Naive B cell (primary cell): ENCODE data around the gene GPR171. TPM values are rescaled to one million over a fixed set of nuclear protein-coding genes. Genes with fewer than 3 reads are reported as not detected.
"Not testable (repeated sequence)": the region's sequence is repeated elsewhere in the genome, so short reads cannot be mapped to it uniquely, and the experiment has no call there.

Experiments
- ATAC-seq, 2 donors: fragments of 150-1000 bp; cut with Tn5 transposase; 2 replicates each; pipeline ENCODE4 v1.10.0; 2021; ENCODE audit warnings: low read depth in 2 of 2, mild to moderate bottlenecking in 2 of 2, moderate library complexity in 2 of 2
- DNase-seq: peaks from one replicate; pipeline ENCODE4 v3.0.0; 2022
- H3K27ac Mint-ChIP-seq, 6 donors: one replicate each; pipeline ENCODE4 v1.8.0; 2020 to 2022; ENCODE audit warnings: mild to moderate bottlenecking in 6 of 6, mixed read lengths in 6 of 6, moderate library complexity in 5 of 6, inconsistent platforms in 2 of 6
- H3K27me3 Mint-ChIP-seq, 3 donors: one replicate each; pipeline ENCODE4 v1.8.0; 2021 to 2022; ENCODE audit warnings: mixed read lengths in 3 of 3, mild to moderate bottlenecking in 1 of 3
- H3K36me3 Mint-ChIP-seq, 2 donors: one replicate each; pipeline ENCODE4 v1.8.0; 2020 to 2022; ENCODE audit warnings: mixed read lengths in 2 of 2, inconsistent platforms in 1 of 2, mild to moderate bottlenecking in 1 of 2
- H3K4me1 Mint-ChIP-seq, 3 donors: one replicate each; pipeline ENCODE4 v1.8.0; 2020 to 2022; ENCODE audit warnings: mixed read lengths in 3 of 3, inconsistent platforms in 1 of 3, mild to moderate bottlenecking in 1 of 3, moderate library complexity in 1 of 3
- H3K4me3 Mint-ChIP-seq, 8 donors: one replicate each; pipeline ENCODE4 v1.8.0; 2020 to 2022; ENCODE audit warnings: mild to moderate bottlenecking in 8 of 8, mixed read lengths in 8 of 8, moderate library complexity in 8 of 8, inconsistent platforms in 2 of 8
- H3K9me3 Mint-ChIP-seq, 7 donors: one replicate each; pipeline ENCODE4 v1.8.0; 2020 to 2022; ENCODE audit warnings: mixed read lengths in 7 of 7, mild to moderate bottlenecking in 5 of 7, inconsistent platforms in 2 of 7, moderate library complexity in 1 of 7
- polyA plus RNA-seq, 6 donors: library from polyadenylated mRNA; unstranded; fragments of 300-500 nt; fragmentation: Illumina TruSeq; gene quantifications; one replicate each; pipeline ENCODE4 v1.2.3, GENCODE V29; 2021; ENCODE audit warnings: low read depth in 6 of 6

GPR171 gene
- polyA plus RNA-seq, 6 donors from 2014 or later = 0.62 to 4.7 (median 1.7) TPM

DNA sequence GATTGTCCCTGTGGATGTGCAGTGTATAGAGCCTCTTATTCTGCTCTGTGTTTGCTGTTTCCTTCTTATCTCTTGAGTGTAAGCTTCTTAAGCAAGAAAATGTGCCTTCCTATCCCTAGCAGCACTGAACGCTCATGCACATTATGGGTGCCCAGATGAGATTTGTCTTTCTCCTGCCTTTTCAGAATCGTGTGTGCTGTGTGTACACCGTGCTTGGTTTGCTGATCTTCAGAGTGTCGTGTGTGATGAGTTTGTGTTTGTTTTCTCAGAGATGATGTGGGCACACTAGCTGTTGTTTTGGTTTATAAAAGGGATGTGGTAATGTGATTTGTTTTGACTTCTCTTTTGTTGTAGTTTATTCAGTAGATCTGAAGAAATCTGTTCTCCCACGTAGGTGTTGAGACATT, 19.7 kb downstream of the GPR171 start:
- Mint-ChIP-seq H3K27ac (no peak overlapping the region), H3K9me3 (no peaks in the 10 kb centered on the region), H3K27me3 (peaks cover 0 to 6% (median 0%) of the 10 kb centered on the region in 3 donors), H3K4me1 (no peaks in the 10 kb centered on the region), H3K36me3 (no peaks in the 10 kb centered on the region), H3K4me3 (no peak overlapping the region)
- ATAC-seq (no peak), DNase-seq (no peak)

DNA sequence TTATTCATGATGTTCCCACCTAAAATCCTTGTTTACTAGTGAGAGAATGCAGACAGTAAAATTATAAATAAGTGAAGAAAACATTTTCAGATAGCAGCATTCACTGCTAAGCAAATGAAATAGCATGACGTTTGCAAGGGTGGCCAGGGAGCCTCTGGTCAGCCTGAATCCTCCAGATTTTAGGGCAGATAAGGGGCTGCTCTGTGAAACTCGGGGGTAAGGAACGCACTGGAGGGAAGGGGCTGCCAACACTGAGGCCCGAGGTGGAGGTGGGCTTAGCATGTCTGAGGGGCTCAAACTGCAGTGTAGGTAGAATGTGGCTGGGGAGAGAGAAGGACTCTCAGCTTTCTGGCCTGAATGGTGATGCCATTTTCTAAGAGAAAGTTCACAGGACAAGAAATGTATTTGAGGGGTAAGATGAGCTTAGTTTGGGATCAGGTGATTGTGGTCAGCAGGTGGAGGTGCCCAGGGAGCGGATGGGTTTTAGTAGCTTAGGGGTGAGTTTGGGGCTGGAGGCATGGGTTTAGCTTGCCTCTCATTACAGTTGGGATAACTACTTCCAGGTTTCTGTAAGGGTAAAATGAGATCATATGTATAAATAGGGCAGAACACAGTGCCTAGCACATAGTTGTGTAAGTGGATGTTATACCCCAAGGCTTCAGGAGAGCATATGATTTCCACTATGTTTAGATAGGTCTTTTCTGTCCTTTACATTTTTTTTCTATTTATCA, 20.5 kb downstream of the GPR171 start:
- ATAC-seq (no peak), DNase-seq (no peak)
- Mint-ChIP-seq H3K4me3 (no peak overlapping the region), H3K36me3 (no peaks in the 10 kb centered on the region), H3K4me1 (no peaks in the 10 kb centered on the region), H3K9me3 (no peaks in the 10 kb centered on the region), H3K27me3 (peaks cover 0 to 6% (median 0%) of the 10 kb centered on the region in 3 donors), H3K27ac (peak overlapping the region in 2 of 6 donors; percentile 17 to 56)

GRCh38 chr3:151178208-151178845, 24.7 kb downstream of the GPR171 start:
- no peak overlapping the region for H3K4me3 Mint-ChIP-seq
- peaks cover 0 to 3% (median 0%) of the 10 kb centered on the region in 3 donors for H3K27me3 Mint-ChIP-seq
- no peaks in the 10 kb centered on the region for H3K4me1 Mint-ChIP-seq
- H3K27ac Mint-ChIP-seq = peak overlapping the region in 1 of 6 donors; percentile 87
- ATAC-seq = no peak
- no peaks in the 10 kb centered on the region for H3K9me3 Mint-ChIP-seq
- H3K36me3 Mint-ChIP-seq = no peaks in the 10 kb centered on the region
- DNase-seq = no peak

- Mint-ChIP-seq H3K4me3 (no peak overlapping the region), H3K36me3 (no peaks in the 10 kb centered on the region), H3K27ac (no peak overlapping the region), H3K27me3 (no peaks in the 10 kb centered on the region), H3K9me3 (no peaks in the 10 kb centered on the region), H3K4me1 (peaks cover 12 to 16% (median 16%) of the 10 kb centered on the region in 3 donors)
- ATAC-seq (no peak), DNase-seq (no peak)
Observed at GRCh38 chr3:151175952-151176351, 27.1 kb downstream of the GPR171 start.

DNA sequence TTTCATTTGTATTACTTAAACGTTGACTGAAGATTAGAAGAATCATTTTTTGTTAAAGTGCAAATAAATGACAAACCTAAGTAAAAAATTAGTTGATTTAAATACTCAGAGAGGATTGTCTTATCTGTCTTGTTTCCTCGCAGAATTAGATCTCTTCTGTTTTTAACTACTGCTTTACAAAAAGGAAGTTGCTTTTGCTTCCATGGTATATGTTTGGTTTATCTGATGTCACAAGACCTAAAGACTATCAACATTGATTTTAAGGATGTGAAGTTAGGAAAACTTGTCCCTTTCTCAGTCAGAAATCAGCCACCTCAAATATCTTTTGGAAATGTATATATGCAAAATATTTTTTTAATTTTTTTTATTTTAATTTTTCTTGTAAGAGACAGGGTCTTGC, 28.7 kb downstream of the GPR171 start:
- Mint-ChIP-seq H3K36me3 (no peaks in the 10 kb centered on the region), H3K4me3 (no peak overlapping the region), H3K27ac (no peak overlapping the region), H3K27me3 (no peaks in the 10 kb centered on the region), H3K9me3 (no peaks in the 10 kb centered on the region), H3K4me1 (peaks cover 23 to 31% (median 31%) of the 10 kb centered on the region in 3 donors)
- DNase-seq (no peak), ATAC-seq (no peak)

DNA sequence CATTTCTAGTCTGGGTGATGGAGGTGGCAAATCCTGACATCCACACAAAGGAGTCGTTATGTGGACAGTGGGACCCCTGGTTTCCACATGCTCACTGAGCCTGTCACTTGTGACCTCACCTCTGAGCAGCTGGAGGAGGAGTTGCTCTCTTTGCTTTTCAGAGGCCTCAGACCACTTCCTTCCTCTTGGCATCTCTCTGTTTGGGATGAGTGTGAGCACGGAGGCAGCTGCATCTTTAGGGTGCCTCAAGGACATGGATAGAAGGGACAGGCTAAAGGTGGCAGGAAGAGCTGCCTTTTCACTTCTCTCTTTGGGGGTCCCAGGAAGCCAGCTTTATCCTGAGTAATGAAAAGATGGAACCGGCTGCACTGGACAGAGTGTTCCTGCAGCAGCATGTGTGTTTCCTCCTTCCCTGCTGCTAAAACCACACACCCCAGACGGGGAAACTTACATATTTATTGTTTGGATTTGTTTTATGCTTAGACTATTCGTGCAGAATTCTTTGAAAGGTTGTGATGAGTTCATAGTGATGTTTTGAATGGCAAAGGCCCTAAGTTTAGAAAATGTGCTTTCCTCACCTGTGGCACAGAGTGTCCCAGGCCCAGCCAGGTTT, 31.8 kb downstream of the GPR171 start:
- no peaks in the 10 kb centered on the region for H3K36me3 Mint-ChIP-seq
- peak overlapping the region; percentile 19 to 95 (median 82) for H3K27ac Mint-ChIP-seq
- peak; percentile 8 for DNase-seq

GRCh38 chr3:151169948-151170679, 32.9 kb downstream of the GPR171 start:
- Mint-ChIP-seq H3K27ac (peak overlapping the region; percentile 44 to 96 (median 88)), H3K4me1 (peaks cover 23 to 45% (median 31%) of the 10 kb centered on the region in 3 donors), H3K4me3 (peak overlapping the region; percentile 0 to 80 (median 58))
- DNase-seq, H3K36me3 Mint-ChIP-seq, H3K9me3 Mint-ChIP-seq, H3K27me3 Mint-ChIP-seq: not testable (repeated sequence)
- ATAC-seq = peak; percentile 58 to 64

More for the DNA sequence above, 31.8 kb downstream of the GPR171 start:
- H3K9me3 Mint-ChIP-seq = no peaks in the 10 kb centered on the region
- H3K4me1 Mint-ChIP-seq = peaks cover 23 to 45% (median 31%) of the 10 kb centered on the region in 3 donors
- no peaks in the 10 kb centered on the region for H3K27me3 Mint-ChIP-seq
- ATAC-seq = peak; percentile 12 to 19
- H3K4me3 Mint-ChIP-seq = peak overlapping the region in 7 of 8 donors; percentile 19 to 80 (median 72)

DNA sequence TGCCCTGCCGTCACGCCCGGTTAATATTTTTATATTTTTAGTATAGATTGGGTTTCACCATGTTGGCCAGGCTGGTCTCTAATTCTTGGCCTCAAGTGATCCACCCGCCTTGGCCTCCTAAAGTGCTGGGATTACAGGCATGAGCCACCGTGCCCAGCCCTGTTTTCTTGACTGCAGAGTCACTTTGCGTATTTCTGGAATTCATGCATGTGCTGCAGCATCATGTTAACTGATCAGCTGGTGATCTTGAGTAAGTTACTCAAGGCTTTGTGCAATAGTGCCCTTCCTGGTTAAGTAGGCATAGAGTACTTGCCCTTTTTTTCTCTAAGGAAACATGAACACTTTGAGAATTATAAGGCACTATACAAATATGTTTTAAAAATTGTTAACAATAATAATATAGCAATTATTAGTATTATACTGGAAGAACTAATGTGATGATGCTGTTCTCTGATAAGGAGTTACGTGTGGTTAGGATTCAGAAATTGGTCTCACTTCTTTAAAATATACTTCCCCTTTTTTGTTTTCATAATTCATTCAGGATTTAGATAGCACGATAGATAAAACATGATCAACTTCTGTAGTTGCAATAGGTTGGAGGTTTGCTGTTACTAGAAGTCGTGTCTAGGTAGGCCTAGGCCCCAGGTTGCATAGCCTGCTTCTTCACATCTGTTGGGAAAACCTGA, 33.6 kb downstream of the GPR171 start:
- peak; percentile 85 to 87 for ATAC-seq
- H3K4me3 Mint-ChIP-seq = peak overlapping the region; percentile 0 to 80 (median 56)

DNA sequence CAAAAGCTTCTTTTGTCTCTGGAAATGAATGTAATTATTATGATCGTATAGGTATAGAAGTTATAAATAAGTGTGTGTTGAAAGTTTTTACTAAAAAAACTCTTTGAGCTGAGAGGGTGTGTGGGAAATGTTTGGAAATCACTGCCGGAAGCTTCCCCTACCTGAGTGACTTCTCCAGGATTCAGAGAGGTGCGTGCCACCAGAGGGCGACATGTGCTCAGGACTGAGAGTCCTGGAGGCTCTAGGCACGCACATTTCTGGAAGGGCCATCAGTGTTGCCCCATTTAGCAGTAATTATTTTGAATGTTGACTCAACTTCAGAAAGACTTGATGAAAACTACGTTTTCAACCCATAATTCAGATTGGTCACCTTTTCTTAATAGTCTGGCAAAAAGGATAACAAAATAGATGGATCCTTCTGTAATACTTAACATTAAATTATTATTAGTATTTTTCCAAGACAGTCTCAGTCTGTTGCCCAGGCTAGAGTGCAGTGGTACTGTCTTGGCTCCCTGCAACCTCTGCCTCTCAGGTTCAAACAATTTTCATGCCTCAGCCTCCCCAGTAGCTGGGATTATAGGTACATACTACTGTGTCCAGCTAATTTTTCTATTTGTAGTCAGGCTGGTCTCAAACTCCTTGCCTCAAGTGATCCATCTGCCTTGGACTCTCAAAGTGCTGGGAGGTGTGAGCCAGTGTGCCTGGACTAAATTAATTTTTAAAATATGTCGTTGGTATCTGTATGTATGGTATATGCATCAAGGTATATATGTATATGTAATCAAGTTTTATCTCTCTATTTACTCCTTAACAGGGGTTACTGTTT, 34.5 kb downstream of the GPR171 start:
- Mint-ChIP-seq H3K27ac (no peak overlapping the region), H3K4me3 (no peak overlapping the region)

More for the DNA sequence above, 33.6 kb downstream of the GPR171 start:
- no peaks in the 10 kb centered on the region for H3K36me3 Mint-ChIP-seq
- peak overlapping the region; percentile 44 to 96 (median 88) for H3K27ac Mint-ChIP-seq
- no peaks in the 10 kb centered on the region for H3K27me3 Mint-ChIP-seq
- no peaks in the 10 kb centered on the region for H3K9me3 Mint-ChIP-seq
- DNase-seq = peak; percentile 60
- peaks cover 23 to 45% (median 31%) of the 10 kb centered on the region in 3 donors for H3K4me1 Mint-ChIP-seq

DNA sequence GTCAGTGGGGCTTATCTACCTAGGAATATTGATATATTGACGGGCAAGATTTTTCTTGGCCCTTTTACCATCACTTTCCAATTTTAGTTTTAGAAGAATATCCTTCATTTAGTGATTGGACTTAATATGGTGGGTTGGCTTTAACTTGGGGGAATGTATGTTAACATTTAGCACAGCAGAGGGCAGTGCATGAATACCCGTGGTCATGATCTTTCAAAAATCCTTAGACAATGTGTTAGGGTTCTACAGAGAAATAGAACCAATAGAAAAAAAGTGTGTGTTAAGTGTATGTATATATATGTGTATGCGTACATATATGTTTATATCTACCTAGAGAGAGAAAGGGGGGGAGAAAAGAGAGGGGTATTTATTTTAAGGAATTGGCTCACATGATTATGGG, 36.9 kb downstream of the GPR171 start:
- H3K9me3 Mint-ChIP-seq = no peaks in the 10 kb centered on the region
- DNase-seq = no peak
- no peaks in the 10 kb centered on the region for H3K36me3 Mint-ChIP-seq
- H3K4me1 Mint-ChIP-seq = peaks cover 13 to 31% (median 18%) of the 10 kb centered on the region in 3 donors
- no peak for ATAC-seq
- peak overlapping the region in 1 of 6 donors; percentile 49 for H3K27ac Mint-ChIP-seq
- H3K4me3 Mint-ChIP-seq = no peak overlapping the region
- peaks cover 0 to 1% (median 0%) of the 10 kb centered on the region in 3 donors for H3K27me3 Mint-ChIP-seq

More for the DNA sequence above, 34.5 kb downstream of the GPR171 start:
- DNase-seq = peak; percentile 39
- H3K4me1 Mint-ChIP-seq = peaks cover 23 to 45% (median 31%) of the 10 kb centered on the region in 3 donors
- H3K27me3 Mint-ChIP-seq = no peaks in the 10 kb centered on the region
- no peaks in the 10 kb centered on the region for H3K36me3 Mint-ChIP-seq
- no peaks in the 10 kb centered on the region for H3K9me3 Mint-ChIP-seq
- ATAC-seq = peak in 1 of 2 donors; percentile 20

- peaks cover 6 to 22% (median 9%) of the 10 kb centered on the region in 3 donors for H3K4me1 Mint-ChIP-seq
- no peak for ATAC-seq
- H3K27ac Mint-ChIP-seq = no peak overlapping the region
- H3K4me3 Mint-ChIP-seq = no peak overlapping the region
- no peak for DNase-seq
- no peaks in the 10 kb centered on the region for H3K9me3 Mint-ChIP-seq
- H3K36me3 Mint-ChIP-seq = no peaks in the 10 kb centered on the region
- H3K27me3 Mint-ChIP-seq = peaks cover 0 to 4% (median 0%) of the 10 kb centered on the region in 3 donors
Observed at GRCh38 chr3:151165226-151165625, 37.8 kb downstream of the GPR171 start.

DNA sequence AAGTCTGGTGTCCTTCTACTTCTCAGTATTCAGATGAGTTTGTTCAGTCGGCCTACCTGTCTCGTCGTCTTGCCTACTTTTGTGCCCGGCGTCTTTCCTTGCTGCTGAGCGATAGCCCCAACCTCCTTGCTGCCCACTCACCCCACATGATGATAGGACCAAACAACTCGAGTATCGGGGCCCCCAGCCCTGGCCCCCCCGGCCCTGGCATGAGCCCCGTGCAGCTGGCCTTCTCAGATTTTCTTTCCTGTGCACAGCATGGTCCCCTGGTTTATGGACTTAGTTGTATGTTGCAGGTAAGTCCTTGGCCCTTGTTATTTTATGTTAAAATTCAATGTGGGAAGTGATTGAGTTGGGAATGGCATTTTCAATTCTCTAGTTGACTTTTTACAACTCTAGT, 43.2 kb downstream of the GPR171 start:
- no peaks in the 10 kb centered on the region for H3K9me3 Mint-ChIP-seq
- ATAC-seq (no peak), DNase-seq (no peak)
- peaks cover 0 to 4% (median 0%) of the 10 kb centered on the region in 3 donors for H3K27me3 Mint-ChIP-seq
- H3K27ac Mint-ChIP-seq = no peak overlapping the region
- no peak overlapping the region for H3K4me3 Mint-ChIP-seq
- H3K36me3 Mint-ChIP-seq = no peaks in the 10 kb centered on the region
- no peaks in the 10 kb centered on the region for H3K4me1 Mint-ChIP-seq
